MV-4-11 (cell line): ENCODE results near the gene ZNF415.
"Not testable (repeated sequence)": the region's sequence is repeated elsewhere in the genome, so short reads cannot be mapped to it uniquely, and the experiment has no call there.

Experiments
- DNase-seq: peaks from one replicate; lab custom pipeline; 2025; lab: John Stamatoyannopoulos, UW

The ZNF415 gene

GRCh38 chr19:53102756-53103233, 29.9 kb downstream of the ZNF415 start:
- no peak for DNase-seq

- DNase-seq, result no peak
These were observed 30.4 kb downstream of the ZNF415 start for GRCh38 chr19:53102206-53102755.

DNA sequence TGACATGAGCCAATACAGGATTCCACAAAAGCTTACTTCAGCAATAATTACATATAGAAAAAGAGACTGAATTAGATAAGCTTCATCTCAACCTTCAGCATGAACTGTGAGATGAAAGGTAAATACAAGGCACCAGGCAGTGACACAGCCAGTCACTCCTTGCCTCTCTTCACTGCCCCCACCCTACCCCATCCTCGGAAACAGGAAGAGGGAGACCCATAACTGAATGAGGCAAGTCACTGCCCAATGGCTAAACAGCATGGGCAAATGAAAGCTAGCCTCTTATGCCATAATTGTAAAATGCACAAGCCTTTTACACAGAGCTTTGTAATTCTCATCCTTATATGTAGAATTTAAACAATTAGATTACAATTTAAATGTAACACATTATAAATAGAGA, 31.2 kb downstream of the ZNF415 start:
- peak; percentile 30 for DNase-seq

GRCh38 chr19:53098570-53098969, 34.1 kb downstream of the ZNF415 start:
- DNase-seq, result not testable (repeated sequence)

DNA sequence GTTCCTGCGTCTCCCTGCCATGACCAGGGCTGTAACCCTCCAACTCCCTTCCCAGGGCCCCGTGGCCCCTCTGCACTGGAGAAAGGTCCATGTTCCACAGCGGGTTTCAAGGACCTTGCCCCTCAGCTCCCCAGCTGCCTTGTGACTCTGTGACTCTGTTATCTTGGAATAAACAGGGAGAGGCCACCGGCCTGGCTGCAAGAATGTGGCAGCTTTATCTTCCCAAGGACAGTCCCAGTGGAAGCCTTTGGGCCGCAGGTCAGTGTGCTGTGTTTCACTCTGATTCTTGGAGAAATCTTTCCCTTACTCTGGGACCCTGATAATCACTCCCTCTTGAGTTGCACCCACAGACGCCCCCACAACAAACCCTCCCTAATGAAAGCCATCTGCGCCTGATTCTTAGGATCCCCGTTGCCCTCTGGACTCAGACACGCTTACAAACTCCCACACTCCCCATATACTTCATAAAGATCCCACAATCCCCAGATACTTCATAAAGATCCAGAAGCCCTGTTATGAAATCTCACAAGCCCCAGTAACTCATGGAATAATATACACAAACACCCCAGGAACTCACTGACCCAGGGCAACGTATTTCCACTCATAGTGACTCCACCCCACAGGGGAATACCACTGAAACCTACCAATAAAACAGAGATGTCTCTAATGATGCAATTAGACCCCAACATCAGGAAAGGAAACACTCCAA, 35.6 kb downstream of the ZNF415 start:
- not testable (repeated sequence) for DNase-seq

DNA sequence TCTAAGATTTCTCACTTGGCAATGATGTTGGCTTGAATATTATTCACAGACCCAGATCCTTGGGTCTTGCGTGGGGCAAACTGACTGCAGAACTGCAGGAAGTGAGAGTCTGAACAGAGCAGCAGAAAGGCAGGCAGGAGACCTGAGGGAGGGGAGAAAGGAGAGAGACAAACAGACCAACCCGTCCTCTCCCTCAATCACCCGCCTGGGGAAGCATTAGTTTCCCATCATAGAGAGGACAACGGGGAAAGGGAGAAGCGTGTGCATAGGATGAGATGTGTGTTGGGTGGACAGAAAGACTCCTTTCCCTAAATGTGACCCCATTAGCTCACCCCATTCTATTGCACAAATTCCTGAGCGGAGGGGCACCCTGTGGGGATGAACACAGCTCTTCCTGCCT, 36.1 kb downstream of the ZNF415 start:
- not testable (repeated sequence) for DNase-seq

DNA sequence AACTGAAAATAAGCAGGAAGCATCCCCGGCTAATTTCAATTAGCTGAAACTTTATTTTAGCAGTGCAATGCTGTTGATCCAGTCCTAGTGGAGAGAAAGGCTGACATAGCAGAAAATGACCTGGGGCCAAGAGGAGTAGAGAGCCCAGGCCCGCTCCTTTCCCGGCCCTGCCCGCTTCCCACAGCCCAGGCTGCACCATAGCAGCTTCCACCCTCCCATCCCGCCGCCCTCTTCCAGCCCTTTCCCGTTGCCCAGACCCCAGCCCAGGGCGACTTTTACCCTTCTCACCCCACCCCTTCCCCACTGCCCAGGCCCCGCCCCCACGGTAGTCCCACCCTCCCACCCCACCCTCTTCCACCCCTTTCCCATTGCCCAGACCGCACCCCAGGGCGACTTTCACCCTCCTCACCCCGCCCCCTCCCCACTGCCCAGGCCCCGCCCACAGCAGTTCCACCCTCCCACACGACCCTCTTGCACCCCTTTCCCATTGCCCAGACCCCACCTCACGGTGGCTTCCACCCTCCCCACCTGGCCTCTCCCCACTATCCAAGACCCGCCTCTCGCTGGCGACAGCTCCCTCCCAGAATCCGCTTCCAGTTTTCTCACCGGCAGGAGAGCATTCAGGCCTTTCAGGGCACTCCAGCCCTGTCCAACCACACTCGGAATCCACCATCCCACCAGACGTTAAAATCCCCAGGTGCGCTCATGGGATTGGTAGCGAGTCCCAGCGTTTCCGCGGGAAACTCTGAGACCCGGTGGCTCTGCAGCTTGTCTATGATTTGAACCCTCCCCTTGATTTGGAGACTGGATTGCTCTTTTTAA, 37.7 kb downstream of the ZNF415 start:
- no peak for DNase-seq

DNA sequence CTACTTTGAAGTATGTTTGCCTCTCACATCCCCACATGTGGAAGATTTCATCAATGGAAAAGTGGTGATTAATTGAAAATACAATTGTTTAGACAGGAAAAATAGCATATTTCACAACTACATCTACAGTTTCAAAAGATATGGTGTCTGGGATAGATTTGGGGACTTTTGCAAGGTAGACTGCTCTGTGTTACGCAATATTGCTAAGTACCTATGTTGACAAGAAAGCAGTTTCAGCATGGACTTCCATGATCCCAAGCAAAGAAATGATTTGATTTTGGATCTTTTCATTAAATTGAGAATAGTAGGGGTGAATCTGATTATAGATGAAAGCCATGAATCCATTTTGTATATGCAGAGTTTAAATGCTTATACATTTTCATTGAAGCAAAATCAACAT, 40.0 kb downstream of the ZNF415 start:
- no peak for DNase-seq

DNA sequence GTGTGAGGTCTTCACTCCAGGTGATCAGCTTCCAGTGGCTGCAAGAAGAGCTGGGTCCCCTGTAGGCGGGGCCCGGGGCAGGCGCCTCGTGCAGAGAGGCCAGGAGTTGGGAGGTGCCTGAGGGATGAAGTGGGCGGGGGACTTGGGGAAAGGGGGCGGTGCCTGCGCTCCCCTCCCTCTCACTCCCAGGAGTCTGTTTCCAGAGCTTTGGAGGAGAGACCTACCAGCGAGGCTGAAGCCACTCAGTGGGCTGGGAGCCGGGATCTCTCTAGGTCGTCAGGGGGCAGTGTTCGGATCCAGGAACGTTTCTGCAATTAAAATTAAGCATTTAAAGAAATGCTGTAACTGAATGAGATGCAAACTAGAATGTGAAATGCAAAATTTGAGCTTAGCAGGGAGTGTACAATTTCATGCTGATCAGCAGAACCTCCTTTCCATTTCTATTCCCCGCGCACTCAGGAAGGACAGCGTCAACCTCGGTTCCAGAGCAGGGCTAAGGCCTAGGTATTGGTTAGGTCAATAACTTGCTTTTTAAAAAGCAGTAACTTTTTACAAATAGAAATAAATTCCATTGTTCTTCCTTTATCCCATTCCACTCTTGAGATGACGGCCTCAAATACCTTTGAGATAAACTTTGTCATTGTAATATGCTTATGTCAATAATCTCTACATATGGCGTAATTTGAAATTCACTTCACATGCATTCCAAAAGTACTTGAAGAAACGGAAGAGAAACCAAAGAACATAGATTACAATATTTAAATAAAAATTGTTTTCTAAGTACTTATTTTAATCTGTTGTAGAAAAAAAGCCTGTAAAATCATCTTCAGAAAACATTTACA, 41.1 kb downstream of the ZNF415 start:
- DNase-seq, result no peak

DNA sequence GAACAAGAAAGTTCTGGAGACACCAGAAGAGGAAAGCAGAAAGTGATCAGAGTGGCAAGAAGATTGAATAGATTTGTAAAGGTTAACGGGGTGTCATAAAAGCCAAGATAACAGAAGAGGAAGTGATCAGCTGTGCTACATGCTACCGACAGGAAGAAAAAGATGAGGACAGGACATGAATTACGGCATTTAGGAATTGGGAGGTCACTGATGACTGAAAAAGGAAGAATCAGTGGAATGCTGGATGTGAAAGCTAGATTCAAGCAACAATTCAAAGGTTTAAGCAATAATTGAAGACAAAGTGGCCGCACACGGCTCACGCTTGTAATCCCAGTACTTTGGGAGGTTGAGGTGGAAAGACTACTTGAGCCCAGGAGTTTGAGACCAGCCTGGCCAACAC, 44.6 kb downstream of the ZNF415 start:
- DNase-seq, result no peak

GRCh38 chr19:53086949-53087348, 45.8 kb downstream of the ZNF415 start:
- no peak for DNase-seq

GRCh38 chr19:53085496-53085895, 47.2 kb downstream of the ZNF415 start:
- DNase-seq, result no peak

- DNase-seq, result no peak
These were observed 49.8 kb downstream of the ZNF415 start for GRCh38 chr19:53082929-53083328.

- DNase-seq, result no peak
These were observed 53.3 kb downstream of the ZNF415 start for GRCh38 chr19:53079313-53079924.

DNA sequence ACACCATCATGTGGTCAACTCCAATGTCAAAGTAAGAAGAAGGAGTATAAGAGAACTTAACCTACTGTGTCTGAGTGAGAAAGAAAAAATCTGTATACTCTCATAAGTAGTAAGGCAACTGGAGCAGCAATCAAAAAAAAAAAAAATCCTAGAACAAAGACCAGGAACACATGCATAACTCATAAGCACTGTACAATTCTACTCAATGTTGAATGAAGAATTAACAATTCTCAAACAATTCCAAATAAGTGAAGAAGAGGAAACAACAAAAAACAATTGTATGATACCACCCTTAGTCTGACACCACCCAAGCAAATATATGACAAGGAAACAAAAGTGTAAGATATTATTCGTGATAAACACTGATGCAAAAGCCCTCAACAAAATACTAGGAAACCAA, 54.0 kb downstream of the ZNF415 start:
- no peak for DNase-seq

DNA sequence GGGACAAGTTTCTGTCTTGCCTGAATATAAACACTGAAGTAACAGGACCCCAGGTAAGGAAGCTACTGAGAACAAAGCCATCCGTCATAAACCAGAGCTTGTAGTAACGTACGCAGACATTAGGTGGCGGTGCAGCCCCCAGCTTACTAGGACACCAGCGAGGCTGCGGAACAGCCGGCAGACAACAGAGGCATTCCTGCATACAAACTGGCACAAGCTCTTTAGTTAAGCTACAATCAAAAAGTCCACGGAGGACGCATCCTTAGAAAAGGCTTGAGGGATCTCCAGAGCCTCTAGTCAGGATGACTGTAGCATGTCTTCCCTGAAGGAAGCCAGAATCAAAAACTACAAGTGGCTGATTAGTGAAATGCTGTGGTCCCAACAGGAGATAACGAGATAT, 55.7 kb downstream of the ZNF415 start:
- no peak for DNase-seq

DNA sequence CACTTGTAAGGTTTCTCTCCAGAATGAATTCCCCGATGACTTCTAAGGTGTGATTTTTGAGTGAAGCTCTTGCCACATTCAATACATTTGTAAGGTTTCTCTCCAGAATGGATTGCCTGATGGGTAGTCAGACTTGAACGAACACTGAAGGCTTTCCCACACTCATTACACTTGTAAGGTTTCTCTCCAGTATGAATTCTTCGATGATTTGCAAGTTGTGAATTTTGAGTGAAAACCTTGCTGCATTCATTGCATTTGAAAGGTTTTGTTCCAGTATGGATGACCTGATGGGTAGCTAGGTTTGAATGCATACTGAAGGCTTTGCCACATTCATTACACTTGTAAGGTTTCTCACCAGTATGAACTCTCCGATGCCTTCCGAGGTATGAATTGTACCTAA, 63.9 kb downstream of the ZNF415 start:
- no peak for DNase-seq

DNA sequence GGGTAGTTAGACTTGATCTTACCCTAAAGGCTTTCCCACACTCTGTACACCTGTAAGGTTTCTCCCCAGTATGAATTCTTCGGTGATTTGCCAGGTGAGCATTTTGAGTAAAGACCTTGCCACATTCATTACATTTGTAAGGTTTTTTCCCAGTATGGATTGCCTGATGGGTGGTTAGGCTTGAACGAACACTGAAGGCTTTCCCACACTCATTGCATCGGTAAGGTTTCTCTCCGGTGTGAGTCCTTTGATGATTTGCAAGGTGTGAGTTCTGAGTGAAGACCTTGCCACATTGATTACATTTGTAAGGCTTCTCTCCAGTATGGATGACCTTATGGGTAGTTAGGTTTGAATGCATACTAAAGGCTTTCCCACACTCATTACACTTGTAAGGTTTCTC, 64.5 kb downstream of the ZNF415 start:
- no peak for DNase-seq

DNA sequence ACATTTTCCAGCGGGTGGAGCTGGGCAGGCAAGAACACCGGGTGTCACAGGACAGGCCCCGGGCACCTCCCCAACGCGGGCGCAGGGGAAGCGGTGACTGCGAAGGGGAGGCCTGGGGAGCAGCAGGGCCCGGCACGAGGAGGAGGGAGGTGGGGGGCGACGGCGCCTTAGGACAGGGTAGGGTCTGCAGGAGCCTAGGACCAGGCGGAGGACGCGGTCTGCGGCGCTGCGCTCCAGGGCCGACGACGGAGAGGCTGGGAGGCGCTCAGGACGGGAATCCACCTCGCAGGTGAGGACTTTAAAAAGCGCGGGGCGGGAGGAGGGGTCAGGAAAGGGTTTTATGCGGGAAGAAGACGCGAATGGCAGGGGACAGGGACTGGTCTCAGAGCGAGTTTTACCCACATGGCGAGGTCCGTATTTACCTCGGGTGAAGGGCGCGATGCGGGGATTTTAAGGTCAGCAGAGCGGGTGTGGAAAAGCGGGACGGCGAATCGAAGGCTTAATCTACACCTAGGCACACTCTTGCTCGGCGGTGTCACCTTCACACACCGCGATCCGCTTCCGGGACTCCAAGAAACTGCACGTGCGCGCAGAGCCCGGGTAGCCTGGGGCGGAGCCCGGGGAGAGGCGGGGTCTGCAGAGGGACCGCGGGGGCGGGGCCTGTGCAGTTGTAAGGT, 74.7 kb downstream of the ZNF415 start:
- no peak for DNase-seq
